T-cell (primary cell): ENCODE measurements around the gene DEF6. TPM values are rescaled to one million over a fixed set of nuclear protein-coding genes. Genes with fewer than 3 reads are reported as not detected.

Experiments
- ATAC-seq, 4 experiments: fragments of 200-7000 bp in 3 of 4; fragments of 150-1000 bp in 1 of 4; cut with Tn5 transposase; replicated peaks in 1 of 4; 1 replicate in 3 of 4; 2 replicates in 1 of 4; pipeline ENCODE4 v1.10.0; 2021; ENCODE audit warnings: moderate library complexity in 3 of 4, mild to moderate bottlenecking in 2 of 4, moderate number of reproducible peaks in 1 of 4
- CTCF ChIA-PET, 2 donors: fragments of 300-600 bp; sonication (Branson Sonifier 250); formaldehyde crosslinking; loops; one replicate each; lab custom pipeline; 2022; ENCODE audit warnings: antibody characterized with exemption in 2 of 2; lab: Charles Lee
- POLR2A ChIA-PET, 2 donors: fragments of 300-600 bp; sonication (Branson Sonifier 250); formaldehyde crosslinking; loops; one replicate each; lab custom pipeline; 2022; ENCODE audit warnings: antibody characterized with exemption in 2 of 2; lab: Charles Lee
- DNase-seq, 35 experiments: peaks; one replicate each; pipeline versions ENCODE4 v3.0.0 to v3.0.0-alpha.2; 2013 to 2023
- H3K27ac ChIP-seq: one replicate; pipeline ENCODE4 v1.5.1; 2013; ENCODE audit warnings: low read length
- H3K27me3 ChIP-seq, 2 experiments: replicated peaks in 1 of 2; 1 replicate in 1 of 2; 2 replicates in 1 of 2; pipeline versions ENCODE4 v1.6.1 to v1.7.0; 2013; ENCODE audit warnings: low read length in 1 of 2, mixed read lengths in 1 of 2; ENCODE audit not compliant: control insufficient read depth in 2 of 2, insufficient read depth in 2 of 2; ENCODE audit errors: extremely low read depth in 1 of 2
- H3K36me3 ChIP-seq, 2 donors: 1 replicate in 1 of 2; 2 replicates in 1 of 2; pipeline versions ENCODE4 v1.6.1 to v1.7.0; 2013; ENCODE audit warnings: low read length in 1 of 2; ENCODE audit not compliant: control insufficient read depth in 2 of 2, insufficient read depth in 1 of 2; ENCODE audit errors: extremely low read depth in 1 of 2
- H3K4me1 ChIP-seq, 2 experiments: 1 replicate in 1 of 2; 2 replicates in 1 of 2; pipeline versions ENCODE4 v1.6.1 to v1.7.0; 2013; ENCODE audit warnings: low read length in 2 of 2, mixed read lengths in 1 of 2; ENCODE audit not compliant: insufficient read depth in 2 of 2, control insufficient read depth in 1 of 2; ENCODE audit errors: extremely low read depth in 1 of 2
- H3K4me3 ChIP-seq, 2 donors: 1 replicate in 1 of 2; 2 replicates in 1 of 2; pipeline versions ENCODE4 v1.5.1 to v1.7.0; 2013; ENCODE audit warnings: mild to moderate bottlenecking in 2 of 2, low read length in 1 of 2, moderate library complexity in 1 of 2; ENCODE audit not compliant: control insufficient read depth in 1 of 2; ENCODE audit errors: extremely low read depth in 1 of 2
- H3K9me3 ChIP-seq: 2 replicates; pipeline ENCODE4 v1.7.0; 2013
- H3K27ac Mint-ChIP-seq, 2 donors: one replicate each; pipeline ENCODE4 v1.8.0; 2020 to 2021; ENCODE audit warnings: mild to moderate bottlenecking in 2 of 2, mixed read lengths in 2 of 2
- H3K27me3 Mint-ChIP-seq, 2 donors: one replicate each; pipeline ENCODE4 v1.8.0; 2021 to 2022; ENCODE audit warnings: mixed read lengths in 2 of 2
- H3K36me3 Mint-ChIP-seq: one replicate; pipeline ENCODE4 v1.8.0; 2021; ENCODE audit warnings: mixed read lengths
- H3K4me1 Mint-ChIP-seq, 3 donors: one replicate each; pipeline ENCODE4 v1.8.0; 2020 to 2022; ENCODE audit warnings: mixed read lengths in 3 of 3, mild to moderate bottlenecking in 1 of 3
- H3K4me3 Mint-ChIP-seq, 3 donors: one replicate each; pipeline ENCODE4 v1.8.0; 2020 to 2022; ENCODE audit warnings: mild to moderate bottlenecking in 3 of 3, mixed read lengths in 3 of 3, moderate library complexity in 3 of 3
- H3K9me3 Mint-ChIP-seq, 3 donors: one replicate each; pipeline ENCODE4 v1.8.0; 2020 to 2022; ENCODE audit warnings: mixed read lengths in 3 of 3
- WGBS: methylation state at CpG from one replicate; pipeline ENCODE4 v1.1.5; 2013; ENCODE audit warnings: missing lambda C conversion rate; ENCODE audit not compliant: insufficient coverage; 5-methylcytosine and 5-hydroxymethylcytosine counted together
- total RNA-seq, 35 experiments: library from RNA in 6 of 35; stranded (reverse) in 6 of 35; fragments of 120-200 nt in 1 of 35; gene quantifications; one replicate each; pipeline versions ENCODE4 v1.2.1 to v1.2.4 and lab custom pipeline; 2013 to 2026

Gene DEF6
- total RNA-seq, 5 donors from 2014 or later (not counting 1 experiment from before 2014, with no cell fraction given), result 221 to 311 (median 298) TPM

- H3K4me1 Mint-ChIP-seq, result no peaks in the 10 kb centered on the region
- Histone ChIP-seq H3K9me3 (no peaks in the 10 kb centered on the region), H3K27ac (no peak overlapping the region), H3K27me3 (no peaks in the 10 kb centered on the region), H3K36me3 (peaks cover 24 to 95% of the 10 kb centered on the region in 2 donors), H3K4me1 (no peaks in the 10 kb centered on the region), H3K4me3 (no peak overlapping the region)
- no peak for ATAC-seq
- no CpG with 5 or more reads among the region's 4 CpGs for WGBS
- no peaks in the 10 kb centered on the region for H3K9me3 Mint-ChIP-seq
- no peak overlapping the region for H3K4me3 Mint-ChIP-seq
- no peaks in the 10 kb centered on the region for H3K27me3 Mint-ChIP-seq
- H3K27ac Mint-ChIP-seq, result no peak overlapping the region
- ChIA-PET POLR2A (no interaction called here), CTCF (no interaction called here)
- DNase-seq, result no peak
- H3K36me3 Mint-ChIP-seq, result peaks cover 52% of the 10 kb centered on the region
Observed at GRCh38 chr6:35288834-35289233, 8.8 kb upstream of the DEF6 start.

- Mint-ChIP-seq H3K9me3 (no peaks in the 10 kb centered on the region), H3K4me1 (peaks cover 3 to 6% (median 4%) of the 10 kb centered on the region in 3 donors), H3K36me3 (peaks cover 44% of the 10 kb centered on the region), H3K27me3 (no peaks in the 10 kb centered on the region), H3K4me3 (no peak overlapping the region), H3K27ac (no peak overlapping the region)
- H3K9me3 ChIP-seq, result no peaks in the 10 kb centered on the region
- DNase-seq, result no peak
- peaks cover 29 to 93% of the 10 kb centered on the region in 2 donors for H3K36me3 ChIP-seq
- ATAC-seq, result no peak
- no peaks in the 10 kb centered on the region for H3K4me1 ChIP-seq
- no peak overlapping the region for H3K4me3 ChIP-seq
- ChIA-PET CTCF (no interaction called here), POLR2A (interaction anchor here in 1 of 2 donors (0.9 kb wide), 1 partner anchor 33 kb away, joined by 3 read pairs; no protein-coding TSS in a partner anchor)
- 95% methylated on average over 13 of the region's 13 CpGs for WGBS
- H3K27me3 ChIP-seq, result no peaks in the 10 kb centered on the region
- no peak overlapping the region for H3K27ac ChIP-seq
Observed at GRCh38 chr6:35291491-35291890, 6.1 kb upstream of the DEF6 start.

- Histone ChIP-seq H3K36me3 (peaks cover 29 to 84% of the 10 kb centered on the region in 2 donors), H3K4me3 (no peak overlapping the region), H3K9me3 (no peaks in the 10 kb centered on the region), H3K27me3 (no peaks in the 10 kb centered on the region), H3K4me1 (peaks cover 3 to 7% of the 10 kb centered on the region in 2 experiments), H3K27ac (no peak overlapping the region)
- H3K27me3 Mint-ChIP-seq, result no peaks in the 10 kb centered on the region
- peaks cover 35% of the 10 kb centered on the region for H3K36me3 Mint-ChIP-seq
- POLR2A ChIA-PET, result interaction anchor here in 1 of 2 donors (0.6 kb wide), 1 partner anchor 23 kb away, joined by 5 read pairs; no protein-coding TSS in a partner anchor
- H3K27ac Mint-ChIP-seq, result no peak overlapping the region
- CTCF ChIA-PET, result interaction anchor here in 1 of 2 donors (0.7 kb wide), 1 partner anchor 11 kb away, joined by 3 read pairs; no protein-coding TSS in a partner anchor
- DNase-seq, result no peak
- 86% methylated on average over 10 of the region's 15 CpGs for WGBS
- no peak for ATAC-seq
- peaks cover 7 to 10% (median 9%) of the 10 kb centered on the region in 3 donors for H3K4me1 Mint-ChIP-seq
- no peak overlapping the region for H3K4me3 Mint-ChIP-seq
- H3K9me3 Mint-ChIP-seq, result no peaks in the 10 kb centered on the region
Observed at GRCh38 chr6:35292494-35292893, 5.1 kb upstream of the DEF6 start.

- H3K4me1 Mint-ChIP-seq, result peaks cover 8 to 14% (median 11%) of the 10 kb centered on the region in 3 donors
- H3K36me3 Mint-ChIP-seq, result peaks cover 29% of the 10 kb centered on the region
- Histone ChIP-seq H3K27ac (no peak overlapping the region), H3K4me1 (peaks cover 3 to 8% of the 10 kb centered on the region in 2 experiments), H3K9me3 (no peaks in the 10 kb centered on the region), H3K36me3 (peaks cover 19 to 72% of the 10 kb centered on the region in 2 donors), H3K27me3 (no peaks in the 10 kb centered on the region), H3K4me3 (no peak overlapping the region)
- no peak overlapping the region for H3K27ac Mint-ChIP-seq
- no peaks in the 10 kb centered on the region for H3K9me3 Mint-ChIP-seq
- no peaks in the 10 kb centered on the region for H3K27me3 Mint-ChIP-seq
- ATAC-seq (no peak), DNase-seq (no peak)
- ChIA-PET POLR2A (interaction anchor here in 1 of 2 donors (0.5 to 0.7 kb wide), 2 partner anchors 17 to 465 kb away, joined by 4 read pairs; no protein-coding TSS in a partner anchor), CTCF (interaction anchor here (0.6 to 1.5 kb wide), 9 partner anchors 9 to 443 kb away, joined by 3 to 6 read pairs (median 3); partner anchors contain the start of gene RPL10A (in 1 of the 2))
- no peak overlapping the region for H3K4me3 Mint-ChIP-seq
- WGBS, result 94% methylated on average over 8 of the region's 9 CpGs
Observed at GRCh38 chr6:35293681-35294080, 3.9 kb upstream of the DEF6 start.

- no peak overlapping the region for H3K4me3 ChIP-seq
- POLR2A ChIA-PET, result interaction anchor here in 1 of 2 donors (0.7 kb wide), 1 partner anchor 464 kb away, joined by 4 read pairs; no protein-coding TSS in a partner anchor
- H3K4me1 ChIP-seq, result peaks cover 8 to 12% of the 10 kb centered on the region in 2 experiments
- no peak overlapping the region for H3K27ac ChIP-seq
- Mint-ChIP-seq H3K27me3 (no peaks in the 10 kb centered on the region), H3K9me3 (no peaks in the 10 kb centered on the region), H3K36me3 (peaks cover 28% of the 10 kb centered on the region), H3K4me1 (peaks cover 15 to 21% (median 18%) of the 10 kb centered on the region in 3 donors), H3K27ac (peak overlapping the region; percentile 18 to 19), H3K4me3 (no peak overlapping the region)
- peak in 3 of 4 experiments; percentile 37 to 47 (median 46) for ATAC-seq
- H3K27me3 ChIP-seq, result no peaks in the 10 kb centered on the region
- no peaks in the 10 kb centered on the region for H3K9me3 ChIP-seq
- H3K36me3 ChIP-seq, result peaks cover 19 to 65% of the 10 kb centered on the region in 2 donors
- CTCF ChIA-PET, result interaction anchor here in 1 of 2 donors (1.0 to 1.5 kb wide), 5 partner anchors 8 to 173 kb away, joined by 3 to 6 read pairs (median 5); partner anchors contain the start of gene RPL10A
- WGBS, result 98% methylated on average over 5 of the region's 10 CpGs
- DNase-seq, result peak in 29 of 35 experiments; percentile 25 to 82 (median 47)
Observed at GRCh38 chr6:35294308-35294945, 3.2 kb upstream of the DEF6 start.

- Mint-ChIP-seq H3K36me3 (peaks cover 29% of the 10 kb centered on the region), H3K4me1 (peaks cover 22 to 27% (median 24%) of the 10 kb centered on the region in 3 donors), H3K4me3 (no peak overlapping the region), H3K9me3 (no peaks in the 10 kb centered on the region), H3K27me3 (no peaks in the 10 kb centered on the region), H3K27ac (no peak overlapping the region)
- ChIA-PET POLR2A (no interaction called here), CTCF (interaction anchor here in 1 of 2 donors (0.9 to 1.0 kb wide), 2 partner anchors 30 to 158 kb away, joined by 3 read pairs; no protein-coding TSS in a partner anchor)
- Histone ChIP-seq H3K4me1 (peaks cover 11 to 18% of the 10 kb centered on the region in 2 experiments), H3K4me3 (no peak overlapping the region), H3K27ac (no peak overlapping the region), H3K27me3 (no peaks in the 10 kb centered on the region), H3K36me3 (peaks cover 19 to 59% of the 10 kb centered on the region in 2 donors), H3K9me3 (no peaks in the 10 kb centered on the region)
- DNase-seq (no peak), ATAC-seq (no peak)
- 100% methylated on average over 1 of the region's 2 CpGs for WGBS
Observed at GRCh38 chr6:35295036-35295435, 2.6 kb upstream of the DEF6 start.
